GM12892 (cell line): Measurements from ENCODE around the gene CFAP157. TPM values are rescaled to one million over a fixed set of nuclear protein-coding genes. Genes with fewer than 3 reads are reported as not detected.

Source experiments
- DNase-seq: peaks from one replicate; pipeline ENCODE4 v3.0.0; 2011; ENCODE audit not compliant: insufficient read length
- FAIRE-seq: peaks from 2 replicates; lab custom pipeline; 2011; peaks lifted over from hg19 to GRCh38; lab: Jason Lieb, UNC
- POLR2A ChIP-seq: IDR thresholded peaks from 2 replicates; pipeline ENCODE4 v1.6.1; 2011; ENCODE audit warnings: low read depth, low read length, control low read depth
- POLR2AphosphoS5 ChIP-seq: IDR thresholded peaks from 2 replicates; pipeline ENCODE4 v1.6.1; 2011; ENCODE audit warnings: low read depth, low read length, control low read depth
- TAF1 ChIP-seq: IDR thresholded peaks from 2 replicates; pipeline ENCODE4 v1.6.1; 2011; ENCODE audit warnings: low read depth, mild to moderate bottlenecking, control low read depth, low read length, borderline replicate concordance
- polyA plus RNA-seq: library from polyadenylated mRNA; unstranded; fragments of >200 nt; gene quantifications from one replicate; pipeline ENCODE4 v1.2.1, GENCODE V29; 2012; ENCODE audit warnings: missing spikeins, inconsistent platforms; ENCODE audit not compliant: missing spikeins

Gene CFAP157
- polyA plus RNA-seq: 0.25 TPM

DNA sequence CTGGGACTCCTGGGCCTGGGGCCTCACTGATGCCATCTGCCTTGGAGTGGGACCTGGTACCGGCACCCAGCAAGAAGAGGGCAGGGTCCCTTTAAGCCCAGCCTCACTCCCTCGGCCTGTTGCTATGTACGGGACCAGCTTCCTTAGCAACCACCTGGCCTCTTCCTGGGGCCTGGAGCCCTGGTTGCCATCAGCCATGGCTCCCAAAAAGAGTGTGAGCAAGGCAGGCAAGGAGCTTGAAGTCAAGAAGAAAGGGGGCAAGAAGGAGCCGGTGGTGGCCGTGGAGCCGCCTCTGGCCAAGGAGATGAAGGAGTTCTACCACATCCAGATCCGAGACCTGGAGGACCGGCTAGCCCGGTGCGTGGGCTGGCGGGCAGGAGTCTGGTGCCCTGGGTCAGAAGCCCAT, at the start of gene CFAP157:
TSS of gene CFAP157 (plus strand) at position 153 of the 406 bp plus-strand sequence. CDS start at position 197, 44 bp downstream.
- DNase-seq (no peak), FAIRE-seq (no peak)
- TF ChIP-seq POLR2AphosphoS5 (no peak), TAF1 (no peak), POLR2A (no peak)

GRCh38 chr9:127658428-127658827, 48.4 kb upstream of the CFAP157 start:
- FAIRE-seq (no peak), DNase-seq (no peak)
- TF ChIP-seq POLR2AphosphoS5 (no peak), POLR2A (no peak), TAF1 (no peak)

DNA sequence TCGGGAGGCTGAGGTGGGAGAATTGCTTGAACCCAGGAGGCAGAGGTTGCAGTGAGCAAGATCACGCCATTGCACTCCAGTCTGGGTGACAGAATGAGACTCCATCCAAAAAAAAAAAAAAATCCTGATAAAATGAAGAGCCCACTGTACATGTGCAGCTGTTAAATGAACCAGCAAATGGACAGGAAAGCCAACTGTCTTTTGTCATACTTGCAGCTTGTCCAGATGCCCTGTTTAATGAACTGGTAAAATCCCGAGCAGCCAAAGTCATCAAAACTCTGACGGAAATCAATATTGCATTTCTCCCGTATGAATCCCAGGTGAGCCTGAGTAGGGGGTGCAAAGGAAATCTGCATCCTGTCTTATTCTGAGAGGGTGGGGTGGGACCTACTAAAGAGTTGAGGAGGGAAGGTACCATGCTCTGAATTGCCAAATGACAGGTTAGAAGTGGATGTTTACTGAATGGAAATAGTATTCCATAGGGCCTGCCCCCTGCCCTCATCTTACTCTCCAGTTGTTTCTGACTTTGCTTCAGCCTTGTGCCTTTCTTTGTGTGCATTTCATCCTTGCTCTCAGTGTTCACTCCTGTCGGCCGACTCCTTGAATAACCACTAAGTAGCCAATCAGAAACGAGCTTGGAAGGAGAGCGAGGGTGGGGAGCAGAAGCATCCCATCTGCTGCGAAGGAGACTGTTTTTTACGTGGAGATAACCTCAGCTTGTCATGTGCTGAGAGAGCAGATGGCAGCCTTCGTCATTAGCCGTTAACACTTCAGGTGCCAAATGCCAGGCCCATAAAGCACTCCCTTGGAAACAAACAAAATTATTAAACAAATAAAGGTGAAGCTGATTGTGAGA, 45.7 kb upstream of the CFAP157 start:
- FAIRE-seq (no peak), DNase-seq (no peak)
- TF ChIP-seq TAF1 (no peak), POLR2A (no peak), POLR2AphosphoS5 (no peak)

GRCh38 chr9:127662617-127663016, 44.2 kb upstream of the CFAP157 start:
- no peak for TF ChIP-seq POLR2A
- TF ChIP-seq TAF1: no peak
- no peak for TF ChIP-seq POLR2AphosphoS5

DNA sequence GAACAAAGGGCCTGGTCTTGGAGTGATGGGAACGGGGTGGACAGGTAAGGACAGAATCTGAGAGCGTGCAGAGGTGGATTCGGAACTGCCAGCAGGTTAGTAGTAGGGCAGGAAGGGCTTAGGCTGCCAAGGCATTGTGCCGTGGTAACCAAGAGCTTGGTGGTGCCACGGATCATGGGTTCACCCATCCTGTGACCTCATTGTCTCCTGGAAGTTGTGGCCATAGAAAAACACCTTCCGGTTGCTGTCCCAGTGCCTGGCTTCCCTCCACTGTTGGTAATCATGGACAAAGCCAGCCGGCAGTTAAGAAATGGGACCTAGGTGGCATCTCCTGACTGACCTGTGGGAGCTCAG, 42.5 kb upstream of the CFAP157 start:
- TF ChIP-seq POLR2A: no peak
- no peak for TF ChIP-seq POLR2AphosphoS5
- TF ChIP-seq TAF1: no peak
- FAIRE-seq (no peak), DNase-seq (no peak)

More at GRCh38 chr9:127662617-127663016, 44.2 kb upstream of the CFAP157 start:
- no peak for FAIRE-seq
- DNase-seq: no peak

DNA sequence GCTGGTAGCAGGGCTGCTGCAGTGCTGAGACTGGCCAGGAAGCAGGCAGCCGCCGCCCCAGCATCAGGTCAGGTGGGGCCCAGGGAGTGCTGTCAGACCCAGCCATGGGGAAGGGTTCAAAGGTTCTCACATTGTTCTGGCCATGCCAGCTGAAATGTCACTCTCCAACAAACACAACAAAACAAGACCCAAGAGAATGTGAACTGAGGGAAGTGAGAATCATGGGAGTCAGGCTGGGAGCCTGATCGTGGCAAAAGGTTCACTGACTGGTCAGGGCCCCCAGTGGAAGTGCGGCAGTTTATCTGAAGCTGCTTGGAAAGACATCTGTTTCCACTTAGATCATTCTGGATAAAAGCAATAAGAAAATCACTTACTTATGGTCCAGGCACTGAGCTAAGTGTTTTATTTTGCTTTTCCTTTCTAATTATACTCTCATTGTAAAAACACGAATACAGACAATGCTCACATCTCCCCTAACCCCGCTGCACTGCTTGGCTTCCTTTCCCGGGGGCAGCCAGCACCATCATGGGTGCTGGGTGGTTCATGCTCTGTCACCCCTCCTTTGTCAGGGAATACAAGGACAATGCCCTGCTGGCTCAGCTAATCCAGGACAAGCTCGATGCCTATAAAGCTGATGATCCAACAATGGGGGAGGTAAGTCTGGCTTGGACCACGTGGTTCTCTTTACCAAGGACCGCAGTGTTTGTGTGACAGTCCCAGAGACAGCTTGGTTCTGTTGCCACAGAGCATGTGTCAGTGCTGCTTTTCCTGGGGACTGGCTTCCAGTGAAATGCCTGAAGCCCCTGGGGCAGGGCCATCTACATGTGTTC, 41.9 kb upstream of the CFAP157 start:
- FAIRE-seq: no peak
- no peak for DNase-seq
- TF ChIP-seq TAF1 (no peak), POLR2AphosphoS5 (no peak), POLR2A (no peak)

GRCh38 chr9:127667127-127667844, 39.5 kb upstream of the CFAP157 start:
- FAIRE-seq (no peak), DNase-seq (no peak)
- TF ChIP-seq POLR2AphosphoS5 (no peak), TAF1 (no peak), POLR2A (no peak)

DNA sequence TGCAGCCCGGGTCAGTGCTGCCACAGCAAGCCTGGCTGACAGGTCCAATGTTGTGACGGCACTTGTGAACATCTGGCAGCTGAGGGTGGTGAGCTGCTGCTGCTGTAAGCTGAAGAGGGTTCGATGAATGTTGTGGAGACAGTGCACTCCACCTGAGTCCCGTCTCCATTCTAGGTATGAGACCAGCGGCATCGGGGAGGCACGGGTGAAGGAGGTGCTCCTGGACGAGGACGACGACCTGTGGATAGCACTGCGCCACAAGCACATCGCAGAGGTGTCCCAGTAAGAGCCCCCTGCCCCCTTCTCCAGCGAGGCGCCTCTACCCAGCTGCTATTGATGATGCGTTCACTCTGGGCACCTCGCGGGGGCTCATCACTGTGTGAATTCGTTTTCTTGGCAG, 38.9 kb upstream of the CFAP157 start:
- DNase-seq (no peak), FAIRE-seq (no peak)
- TF ChIP-seq POLR2A: no peak
- no peak for TF ChIP-seq TAF1
- TF ChIP-seq POLR2AphosphoS5: no peak

GRCh38 chr9:127673234-127673633, 33.6 kb upstream of the CFAP157 start:
- no peak for TF ChIP-seq POLR2AphosphoS5
- TF ChIP-seq POLR2A: no peak
- TF ChIP-seq TAF1: no peak

DNA sequence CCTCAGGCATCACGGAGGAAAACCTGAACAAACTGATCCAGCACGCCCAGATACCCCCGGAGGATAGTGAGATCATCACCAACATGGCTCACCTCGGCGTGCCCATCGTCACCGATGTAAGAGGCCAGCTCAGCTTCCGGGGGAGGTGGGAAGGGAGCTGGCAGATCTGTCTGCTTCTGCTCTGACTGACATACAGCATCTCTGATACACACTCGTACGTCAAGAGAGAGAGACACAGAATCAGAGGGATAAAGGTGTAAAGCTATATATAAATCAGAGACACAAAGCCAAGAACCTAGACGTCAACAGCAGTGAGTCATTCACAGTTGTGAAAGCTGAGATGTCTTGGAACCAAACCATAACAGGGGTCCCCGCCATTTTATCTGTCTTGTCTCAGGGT, 30.1 kb upstream of the CFAP157 start:
- TF ChIP-seq TAF1: no peak
- TF ChIP-seq POLR2A: no peak
- no peak for TF ChIP-seq POLR2AphosphoS5

More at GRCh38 chr9:127673234-127673633, 33.6 kb upstream of the CFAP157 start:
- no peak for DNase-seq
- no peak for FAIRE-seq

DNA sequence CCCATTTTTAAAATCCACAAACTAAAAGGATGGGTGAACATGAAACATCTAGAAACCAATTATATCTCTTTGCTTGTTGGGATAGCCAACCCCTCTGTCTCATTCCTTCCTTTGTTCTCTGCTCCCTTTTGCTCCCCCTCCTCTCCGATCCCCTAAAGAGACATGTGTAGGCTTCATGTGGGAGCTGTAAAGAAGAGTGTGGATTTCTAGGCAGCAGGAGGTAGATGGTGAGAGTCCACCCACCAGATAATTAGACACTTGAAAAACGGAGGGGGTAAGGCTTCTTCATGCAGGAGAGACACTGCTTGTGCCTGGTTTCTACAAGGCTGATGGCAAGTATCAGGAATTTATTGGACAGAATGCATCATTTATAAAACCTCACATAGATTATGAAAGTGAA, 27.3 kb upstream of the CFAP157 start:
- no peak for FAIRE-seq
- TF ChIP-seq TAF1: no peak
- TF ChIP-seq POLR2AphosphoS5: no peak
- TF ChIP-seq POLR2A: no peak
- DNase-seq: no peak

More for the DNA sequence above, 30.1 kb upstream of the CFAP157 start:
- DNase-seq (no peak), FAIRE-seq (no peak)

DNA sequence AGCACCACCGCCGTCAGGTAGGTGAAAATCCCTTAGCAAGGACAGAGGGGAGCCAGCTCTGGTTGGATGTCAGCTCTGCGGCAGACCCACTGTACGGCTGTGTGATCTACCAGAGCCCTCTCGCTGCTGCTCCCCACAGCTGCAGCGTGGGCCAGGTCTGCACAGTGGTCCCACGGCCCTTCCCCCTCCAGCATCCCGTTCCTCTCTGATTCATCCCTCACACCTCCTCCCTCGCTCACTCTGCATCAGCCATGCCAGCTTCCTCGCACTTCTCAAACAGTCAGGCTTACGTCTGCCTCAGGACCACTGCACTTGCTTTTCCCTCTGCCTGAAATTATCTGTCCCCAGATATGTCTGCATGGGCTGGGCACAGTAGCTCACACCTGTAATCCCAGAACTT, 26.6 kb upstream of the CFAP157 start:
- DNase-seq (no peak), FAIRE-seq (no peak)
- TF ChIP-seq TAF1 (no peak), POLR2AphosphoS5 (no peak), POLR2A (no peak)
